ENCODE data around the gene MGAT5.

Gene MGAT5

DNA sequence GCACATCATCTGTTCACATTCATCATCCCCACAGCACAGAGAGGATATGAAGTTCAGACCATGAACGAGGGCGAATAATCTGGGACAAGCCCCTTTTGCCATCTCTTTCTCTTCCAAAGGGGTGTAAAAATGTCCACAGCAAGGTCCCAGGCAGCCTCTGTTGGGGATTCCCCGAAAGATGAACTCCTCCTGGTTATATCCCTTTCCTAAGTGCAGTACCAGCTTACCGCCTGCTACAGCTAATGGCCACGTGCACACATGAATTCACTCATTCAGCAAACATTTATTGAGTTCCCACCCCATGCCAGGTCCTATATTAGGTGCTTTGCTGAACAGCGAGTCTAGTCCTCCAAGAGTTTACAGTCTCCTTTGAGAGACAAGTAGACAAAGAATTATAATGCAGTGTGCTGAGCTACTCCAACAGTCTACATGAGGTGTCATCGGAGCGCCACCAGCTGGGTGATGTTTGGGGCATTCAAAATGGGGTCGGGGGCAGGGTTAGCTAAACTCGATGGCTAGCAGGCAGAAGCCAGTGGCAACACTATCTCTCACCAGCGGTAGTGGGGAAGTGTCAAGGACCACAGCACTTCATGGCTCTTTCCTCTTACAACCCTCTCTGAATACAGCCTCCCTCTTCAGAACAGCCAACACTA lies 236.0 kb downstream of the MGAT5 start:
- TF ChIP-seq, protein P1, sequence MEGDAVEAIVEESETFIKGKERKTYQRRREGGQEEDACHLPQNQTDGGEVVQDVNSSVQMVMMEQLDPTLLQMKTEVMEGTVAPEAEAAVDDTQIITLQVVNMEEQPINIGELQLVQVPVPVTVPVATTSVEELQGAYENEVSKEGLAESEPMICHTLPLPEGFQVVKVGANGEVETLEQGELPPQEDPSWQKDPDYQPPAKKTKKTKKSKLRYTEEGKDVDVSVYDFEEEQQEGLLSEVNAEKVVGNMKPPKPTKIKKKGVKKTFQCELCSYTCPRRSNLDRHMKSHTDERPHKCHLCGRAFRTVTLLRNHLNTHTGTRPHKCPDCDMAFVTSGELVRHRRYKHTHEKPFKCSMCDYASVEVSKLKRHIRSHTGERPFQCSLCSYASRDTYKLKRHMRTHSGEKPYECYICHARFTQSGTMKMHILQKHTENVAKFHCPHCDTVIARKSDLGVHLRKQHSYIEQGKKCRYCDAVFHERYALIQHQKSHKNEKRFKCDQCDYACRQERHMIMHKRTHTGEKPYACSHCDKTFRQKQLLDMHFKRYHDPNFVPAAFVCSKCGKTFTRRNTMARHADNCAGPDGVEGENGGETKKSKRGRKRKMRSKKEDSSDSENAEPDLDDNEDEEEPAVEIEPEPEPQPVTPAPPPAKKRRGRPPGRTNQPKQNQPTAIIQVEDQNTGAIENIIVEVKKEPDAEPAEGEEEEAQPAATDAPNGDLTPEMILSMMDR (IDR thresholded peaks at IDR 0.05; ENCODE audit: low read depth, low read length): no peak

DNA sequence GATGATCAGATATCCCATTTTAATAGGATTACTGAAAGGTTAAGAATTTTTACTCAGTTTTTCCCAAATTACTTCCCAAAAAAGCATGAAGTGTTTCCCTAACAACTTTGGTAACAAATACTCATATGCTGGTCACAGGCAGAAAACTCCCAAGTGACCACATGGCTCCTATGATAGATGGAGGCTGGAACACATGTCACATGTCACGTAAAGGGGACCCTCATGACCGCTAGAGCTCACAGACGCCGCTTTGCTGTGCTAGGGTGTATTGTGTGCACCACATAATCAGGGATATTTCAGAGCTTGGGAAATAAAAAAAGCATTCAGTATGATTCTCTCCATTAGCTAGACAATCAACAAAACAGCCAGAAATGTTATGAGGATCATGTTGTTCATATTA lies 236.7 kb downstream of the MGAT5 start:
- H3K4me3 ChIP-seq (replicated peaks in 1 of 2; ENCODE audit: low read depth in 2 of 2, low read length in 2 of 2): no peak overlapping the region
- TF ChIP-seq, protein P1 (IDR thresholded peaks at IDR 0.05; ENCODE audit: low read depth, low read length): no peak
- DNase-seq (ENCODE audit: low read depth in 2 of 2): no peak

More for the DNA sequence above, 236.0 kb downstream of the MGAT5 start:
- no peak overlapping the region for H3K4me3 ChIP-seq (replicated peaks in 1 of 2; ENCODE audit: low read depth in 2 of 2, low read length in 2 of 2)
- DNase-seq (ENCODE audit: low read depth in 2 of 2): no peak

DNA sequence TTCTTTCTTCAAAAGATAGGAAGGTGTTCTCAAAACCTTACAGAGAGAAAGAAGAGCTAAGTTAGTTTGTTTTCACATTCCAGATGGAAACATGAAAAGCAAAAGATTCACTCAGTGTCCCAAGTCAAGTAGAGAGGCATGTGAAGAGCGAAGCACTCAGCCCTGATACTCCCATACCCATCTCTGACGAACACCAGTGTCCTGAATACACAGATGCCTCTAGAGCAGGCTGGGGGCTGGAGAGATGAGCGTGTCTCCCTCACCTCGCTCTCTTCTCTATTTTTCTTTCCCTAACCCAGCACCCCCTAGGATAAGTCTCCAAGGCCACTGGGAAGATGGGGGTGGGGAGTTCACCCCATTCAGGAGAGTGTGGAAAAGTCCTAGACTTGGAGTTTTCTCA lies 237.2 kb downstream of the MGAT5 start:
- no peak overlapping the region for H3K4me3 ChIP-seq (replicated peaks in 1 of 2; ENCODE audit: low read depth in 2 of 2, low read length in 2 of 2)
- TF ChIP-seq, protein P1 (IDR thresholded peaks at IDR 0.05; ENCODE audit: low read depth, low read length): no peak
- no peak for DNase-seq (ENCODE audit: low read depth in 2 of 2)

DNA sequence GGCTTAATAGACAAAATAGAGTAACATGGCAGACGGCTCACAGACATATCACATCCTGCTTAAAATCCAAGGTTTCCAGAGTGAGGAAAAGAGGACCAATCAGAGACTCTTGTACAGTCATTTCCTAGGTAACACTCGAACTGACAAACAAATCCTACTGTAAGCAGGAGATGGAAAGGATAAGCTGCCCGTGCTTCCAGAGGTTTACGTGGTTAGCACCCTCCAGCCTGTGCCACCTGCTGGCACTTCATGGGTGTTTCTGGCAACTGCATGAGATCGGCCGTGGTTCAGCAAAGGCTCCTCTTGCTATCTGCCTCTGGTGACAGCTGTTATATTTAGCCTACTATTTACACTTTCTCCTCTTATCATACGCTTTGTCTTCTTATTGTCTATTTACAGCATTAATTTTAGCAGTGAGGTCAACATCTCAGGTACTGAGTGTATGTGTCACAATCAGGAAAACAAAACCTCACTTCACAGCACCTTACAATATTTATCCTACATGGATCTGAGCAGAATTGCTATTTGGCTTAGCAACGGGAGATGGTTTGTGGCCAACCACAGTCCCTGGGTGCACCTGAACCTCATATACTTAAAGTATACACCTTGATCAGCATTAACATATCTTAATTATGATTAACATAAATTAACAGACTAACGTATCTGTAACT lies 238.0 kb downstream of the MGAT5 start:
- H3K4me3 ChIP-seq (replicated peaks in 1 of 2; ENCODE audit: low read depth in 2 of 2, low read length in 2 of 2): no peak overlapping the region
- TF ChIP-seq, protein P1 (IDR thresholded peaks at IDR 0.05; ENCODE audit: low read depth, low read length): peak; percentile 13
- DNase-seq (ENCODE audit: low read depth in 2 of 2): peak in 1 of 2 donors; percentile 2

DNA sequence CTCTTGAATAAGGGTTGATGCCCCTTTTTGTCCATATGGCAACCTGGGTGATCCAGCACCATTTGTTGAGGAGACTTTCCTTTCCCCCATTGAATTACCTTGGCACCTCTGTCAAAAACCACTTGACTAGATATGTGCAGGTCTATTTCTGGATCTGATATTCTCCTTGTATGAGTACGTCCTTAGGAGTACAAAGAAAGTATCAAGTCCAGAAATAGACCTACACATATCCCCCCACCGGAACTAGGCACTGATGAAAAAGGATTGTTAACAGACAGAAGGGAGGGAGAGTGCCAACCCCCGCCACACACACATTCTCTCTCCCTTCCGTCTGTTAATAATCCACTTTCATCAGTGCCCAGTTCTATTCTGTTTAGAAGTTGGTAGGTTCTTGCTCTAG lies 239.9 kb downstream of the MGAT5 start:
- H3K4me3 ChIP-seq (replicated peaks in 1 of 2; ENCODE audit: low read depth in 2 of 2, low read length in 2 of 2): no peak overlapping the region
- TF ChIP-seq, protein P1 (IDR thresholded peaks at IDR 0.05; ENCODE audit: low read depth, low read length): no peak
- no peak for DNase-seq (ENCODE audit: low read depth in 2 of 2)

DNA sequence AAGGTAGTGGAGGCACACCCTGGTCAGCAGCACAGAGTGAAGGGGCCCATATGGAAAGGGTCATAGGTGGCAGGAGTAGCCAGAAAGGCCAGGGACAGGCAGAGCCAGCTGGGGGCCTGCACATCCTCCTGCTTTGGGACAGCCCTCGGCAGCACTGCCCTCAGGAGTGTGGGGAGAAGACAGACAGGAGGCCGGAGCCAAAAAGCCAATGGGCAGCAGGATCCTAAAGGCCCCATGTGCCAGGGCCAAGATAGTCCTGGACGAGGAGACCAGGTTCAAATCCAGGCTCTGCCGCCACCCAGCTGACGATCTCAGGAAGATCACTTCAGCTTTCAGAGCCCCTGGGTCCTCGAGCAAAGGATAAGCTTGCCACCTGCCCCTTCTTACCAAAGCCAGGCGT lies 244.8 kb downstream of the MGAT5 start:
- TF ChIP-seq, protein P1 (IDR thresholded peaks at IDR 0.05; ENCODE audit: low read depth, low read length): no peak
- no peak overlapping the region for H3K4me3 ChIP-seq (replicated peaks in 1 of 2; ENCODE audit: low read depth in 2 of 2, low read length in 2 of 2)
- DNase-seq (ENCODE audit: low read depth in 2 of 2): no peak

Measured in cardiac fibroblast (primary cell).